ENCODE measurements around the gene KCNIP2. TPM values are rescaled to one million over a fixed set of nuclear protein-coding genes. Genes with fewer than 3 reads are reported as not detected.

KCNIP2 gene
- total and polyA plus RNA-seq, 2 of the 13 experiments (the other 11 are each of a cell fraction or from before 2014, with no cell fraction given), result 0.42 to 0.70 TPM

- in situ Hi-C loops (cut with HindIII; ENCODE audit: extremely low pct_ligation_motif_present, low pct_unique_long_range_greater_than_20kb), result no loop called here
Measured at GRCh38 chr10:101838416-101838970, 5.1 kb downstream of the KCNIP2 start.

More at GRCh38 chr10:101838416-101838970, 5.1 kb downstream of the KCNIP2 start:
- WGBS (ENCODE audit: low lambda C conversion rate), result 61% methylated on average over 3 of the region's 6 CpGs
- Histone ChIP-seq H3K79me2 (ENCODE audit: insufficient read depth, low read length) (no peaks in the 10 kb centered on the region), H3K36me3 (replicated peaks in 1 of 2; ENCODE audit: control insufficient read depth in 1 of 2, insufficient read depth in 2 of 2, low read length in 2 of 2) (no peaks in the 10 kb centered on the region), H2AFZ (ENCODE audit: low read length) (no peak overlapping the region), H3K4me2 (ENCODE audit: low read depth, low read length) (no peak overlapping the region), H3K9me3 (ENCODE audit: low read length) (no peaks in the 10 kb centered on the region), H3K27me3 (ENCODE audit: control insufficient read depth in 1 of 2, insufficient read depth in 2 of 2, low read length in 2 of 2) (no peaks in the 10 kb centered on the region), H3K4me3 (replicated peaks in 1 of 3; ENCODE audit: insufficient read depth in 1 of 3, low read depth in 2 of 3, low read length in 3 of 3) (no peak overlapping the region), H3K4me1 (ENCODE audit: insufficient read depth, low read length) (peaks cover 33% of the 10 kb centered on the region), H3K9ac (ENCODE audit: insufficient read depth, low read depth, low read length) (no peak overlapping the region), H4K20me1 (ENCODE audit: insufficient read depth, low read length) (peaks cover 16% of the 10 kb centered on the region; the same call in 1 of the 2 replicates), H3K27ac (ENCODE audit: extremely low read length, insufficient read depth, low read length) (no peak overlapping the region)
- ChIA-PET CTCF (ENCODE audit: low intra/inter-chr PET ratio, low total read pairs) (no interaction called here), POLR2A (no interaction called here)
- FAIRE-seq (no peak), ATAC-seq (no peak), DNase-seq (ENCODE audit: low spot score) (no peak)
- BruUV-seq (replicated peaks), result no TSS peak
- intact Hi-C loops (cut with micrococcal nuclease; ENCODE audit: unreplicated experiment), result no loop called here
- TF ChIP-seq ZFP36L1 (CRISPR knock-in tag; IDR thresholded peaks at IDR 0.05), result no peak
- TF ChIP-seq EZH2 (conservative IDR thresholded peaks at IDR 0.05; ENCODE audit: low read depth, low read length), result no peak
- no peak for TF ChIP-seq ZNF737 (CRISPR knock-in tag; IDR thresholded peaks at IDR 0.05; ENCODE audit: borderline replicate concordance)
- no peak for TF ChIP-seq ZNF354B (CRISPR knock-in tag; IDR thresholded peaks at IDR 0.05)
- no peak for TF ChIP-seq POLR2AphosphoS5 (IDR thresholded peaks at IDR 0.05; ENCODE audit: low read depth, low read length)
- TF ChIP-seq HNRNPLL (IDR thresholded peaks at IDR 0.05; ENCODE audit: low read depth, low read length, poor library complexity, severe bottlenecking), result no peak
- no peak for TF ChIP-seq ZBTB37 (CRISPR knock-in tag; IDR thresholded peaks at IDR 0.05)
- no peak for TF ChIP-seq PHF8 (CRISPR knock-in tag; IDR thresholded peaks at IDR 0.05)
- no peak for TF ChIP-seq SP5 (CRISPR knock-in tag; IDR thresholded peaks at IDR 0.05; ENCODE audit: borderline replicate concordance, low read depth)
- TF ChIP-seq CREB1 (IDR thresholded peaks at IDR 0.05), result no peak
- no peak for TF ChIP-seq CREB1 (CRISPR knock-in tag; IDR thresholded peaks at IDR 0.05)
- no peak for TF ChIP-seq ZNF205 (CRISPR knock-in tag; IDR thresholded peaks at IDR 0.05)
- TF ChIP-seq ZNF747 (CRISPR knock-in tag; IDR thresholded peaks at IDR 0.05; ENCODE audit: borderline replicate concordance), result no peak
